OCI-LY3 (cell line): ENCODE measurements around the gene CATSPERE.

ENCODE experiments used
- H2AFZ ChIP-seq: fragments of 200-600, 300-600 bp; shearing (Covaris generic); 2 replicates; pipeline ENCODE4 v1.6.0; 2014; ENCODE audit warnings: antibody characterized with exemption, low read depth, low read length
- H3K27ac ChIP-seq: fragments of 200-600, 300-600 bp; sonication (generic); 2 replicates; pipeline ENCODE4 v1.5.1; 2014; ENCODE audit warnings: mild to moderate bottlenecking, low read length, moderate library complexity, mixed read lengths
- H3K27me3 ChIP-seq: fragments of 200-600, 300-600 bp; sonication (generic); 2 replicates; pipeline ENCODE4 v1.6.1; 2014; ENCODE audit warnings: low read depth, low read length, mixed read lengths
- H3K36me3 ChIP-seq: fragments of 200-600, 300-600 bp; sonication (generic); replicated peaks from 2 replicates; pipeline ENCODE3; 2014; ENCODE audit warnings: low read depth, low read length, mixed read lengths
- H3K4me1 ChIP-seq: fragments of 300-600, 200-600 bp; sonication (generic); 2 replicates; pipeline ENCODE4 v1.6.1; 2014; ENCODE audit warnings: low read length, mixed read lengths
- H3K4me2 ChIP-seq: fragments of 200-600, 300-600 bp; sonication (generic); 2 replicates; pipeline ENCODE4 v1.6.1; 2014; ENCODE audit warnings: low read length, mixed read lengths
- H3K4me3 ChIP-seq: fragments of 300-600, 200-600 bp; sonication (generic); 2 replicates; pipeline ENCODE4 v1.5.1; 2014; ENCODE audit warnings: antibody characterized with exemption, mild to moderate bottlenecking, low read length, moderate library complexity
- H3K79me2 ChIP-seq: fragments of 300-600, 200-600 bp; shearing (Covaris generic); 2 replicates; pipeline ENCODE4 v1.6.1; 2014; ENCODE audit warnings: mild to moderate bottlenecking, low read length, mixed read lengths
- H3K9ac ChIP-seq: fragments of 300-600, 200-600 bp; shearing (Covaris generic); 2 replicates; pipeline ENCODE4 v1.6.0; 2014; ENCODE audit warnings: mild to moderate bottlenecking, low read length, moderate library complexity
- H3K9me3 ChIP-seq: fragments of 200-600, 300-600 bp; shearing (Covaris generic); 2 replicates; pipeline ENCODE4 v1.6.1; 2014; ENCODE audit warnings: low read length, mixed read lengths; ENCODE audit not compliant: insufficient read depth
- H4K20me1 ChIP-seq: fragments of 200-600, 300-600 bp; sonication (generic); 2 replicates; pipeline ENCODE4 v1.6.1; 2016; ENCODE audit warnings: low read length, mixed read lengths; ENCODE audit not compliant: insufficient read depth
- EZH2phosphoT487 ChIP-seq: fragments of 200-600 bp; shearing (Covaris generic); IDR thresholded peaks from 2 replicates; pipeline ENCODE4 v1.6.1; 2018; ENCODE audit warnings: antibody characterized with exemption, mixed run types, low read depth
- TF ChIP-seq, protein P1 (sequence below): fragments of 200-600, 300-600 bp; sonication (generic); IDR thresholded peaks from 2 replicates; pipeline ENCODE4 v1.5.1; 2014; ENCODE audit warnings: antibody characterized with exemption, low read length, low read depth

Gene CATSPERE

DNA sequence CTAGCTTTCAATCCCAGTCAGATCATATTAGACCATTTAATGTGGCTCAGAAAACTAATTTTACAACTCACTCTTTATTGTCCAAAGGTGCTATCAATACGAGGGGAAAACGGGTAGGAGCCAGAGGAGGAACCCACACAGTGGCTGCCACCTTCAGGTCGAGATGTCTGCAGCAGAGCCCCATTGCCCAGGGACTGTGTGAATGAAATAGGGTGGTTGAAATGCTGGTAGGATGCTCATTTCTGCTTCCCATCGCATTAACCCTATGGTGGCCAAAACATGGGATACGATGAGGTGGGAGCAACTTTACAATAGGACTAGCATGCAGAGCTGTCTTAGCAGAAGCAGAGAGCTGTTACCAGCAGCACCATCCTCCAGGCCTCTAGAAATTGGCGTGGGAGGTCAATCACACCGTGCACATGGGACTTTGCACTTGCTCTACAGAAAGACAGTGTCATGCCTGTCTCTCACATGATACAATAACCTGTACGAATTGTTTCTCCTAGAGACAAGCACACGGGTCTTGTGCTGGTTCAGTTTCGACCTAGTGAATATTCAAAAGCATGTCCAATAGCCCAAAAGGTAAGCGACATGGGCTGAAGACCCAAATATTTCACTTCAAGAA lies 122.4 kb downstream of the CATSPERE start:
- Histone ChIP-seq H3K4me3 (no peak overlapping the region), H3K4me2 (no peak overlapping the region), H3K79me2 (no peaks in the 10 kb centered on the region), H3K36me3 (no peaks in the 10 kb centered on the region), H3K9me3 (peaks cover 6% of the 10 kb centered on the region; the same call in 1 of the 2 replicates), H3K27me3 (no peaks in the 10 kb centered on the region), H4K20me1 (no peaks in the 10 kb centered on the region), H3K9ac (no peak overlapping the region), H3K4me1 (no peaks in the 10 kb centered on the region), H3K27ac (no peak overlapping the region), H2AFZ (no peak overlapping the region)
- TF ChIP-seq EZH2phosphoT487: no peak
- TF ChIP-seq, protein P1, sequence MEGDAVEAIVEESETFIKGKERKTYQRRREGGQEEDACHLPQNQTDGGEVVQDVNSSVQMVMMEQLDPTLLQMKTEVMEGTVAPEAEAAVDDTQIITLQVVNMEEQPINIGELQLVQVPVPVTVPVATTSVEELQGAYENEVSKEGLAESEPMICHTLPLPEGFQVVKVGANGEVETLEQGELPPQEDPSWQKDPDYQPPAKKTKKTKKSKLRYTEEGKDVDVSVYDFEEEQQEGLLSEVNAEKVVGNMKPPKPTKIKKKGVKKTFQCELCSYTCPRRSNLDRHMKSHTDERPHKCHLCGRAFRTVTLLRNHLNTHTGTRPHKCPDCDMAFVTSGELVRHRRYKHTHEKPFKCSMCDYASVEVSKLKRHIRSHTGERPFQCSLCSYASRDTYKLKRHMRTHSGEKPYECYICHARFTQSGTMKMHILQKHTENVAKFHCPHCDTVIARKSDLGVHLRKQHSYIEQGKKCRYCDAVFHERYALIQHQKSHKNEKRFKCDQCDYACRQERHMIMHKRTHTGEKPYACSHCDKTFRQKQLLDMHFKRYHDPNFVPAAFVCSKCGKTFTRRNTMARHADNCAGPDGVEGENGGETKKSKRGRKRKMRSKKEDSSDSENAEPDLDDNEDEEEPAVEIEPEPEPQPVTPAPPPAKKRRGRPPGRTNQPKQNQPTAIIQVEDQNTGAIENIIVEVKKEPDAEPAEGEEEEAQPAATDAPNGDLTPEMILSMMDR: no peak

- no peak overlapping the region for H3K27ac ChIP-seq
- H4K20me1 ChIP-seq: no peaks in the 10 kb centered on the region
- no peak overlapping the region for H3K4me2 ChIP-seq
- H3K79me2 ChIP-seq: no peaks in the 10 kb centered on the region
- no peaks in the 10 kb centered on the region for H3K36me3 ChIP-seq
- H3K9ac ChIP-seq: no peak overlapping the region
- H3K9me3 ChIP-seq: peaks cover 9% of the 10 kb centered on the region
- no peak overlapping the region for H2AFZ ChIP-seq
- no peak overlapping the region for H3K4me3 ChIP-seq
- no peaks in the 10 kb centered on the region for H3K4me1 ChIP-seq
- TF ChIP-seq, protein P1: no peak
- H3K27me3 ChIP-seq: no peaks in the 10 kb centered on the region
These were observed 124.8 kb downstream of the CATSPERE start for GRCh38 chr1:244585867-244586266.

- H3K4me2 ChIP-seq: no peak overlapping the region
- no peak overlapping the region for H3K27ac ChIP-seq
- no peak overlapping the region for H3K9ac ChIP-seq
- TF ChIP-seq, protein P1: no peak
- TF ChIP-seq EZH2phosphoT487: no peak
- H3K4me1 ChIP-seq: no peaks in the 10 kb centered on the region
- H2AFZ ChIP-seq: no peak overlapping the region
- peaks cover 15% of the 10 kb centered on the region for H3K9me3 ChIP-seq
- H3K36me3 ChIP-seq: no peaks in the 10 kb centered on the region
- no peaks in the 10 kb centered on the region for H3K27me3 ChIP-seq
- no peaks in the 10 kb centered on the region for H3K79me2 ChIP-seq
- H4K20me1 ChIP-seq: no peaks in the 10 kb centered on the region
- no peak overlapping the region for H3K4me3 ChIP-seq
These were observed 129.6 kb downstream of the CATSPERE start for GRCh38 chr1:244590670-244591069.

- no peaks in the 10 kb centered on the region for H4K20me1 ChIP-seq
- no peak overlapping the region for H2AFZ ChIP-seq
- peaks cover 33% of the 10 kb centered on the region for H3K4me1 ChIP-seq
- peaks cover 12% of the 10 kb centered on the region for H3K27me3 ChIP-seq
- no peak overlapping the region for H3K9ac ChIP-seq
- H3K9me3 ChIP-seq: no peaks in the 10 kb centered on the region
- TF ChIP-seq EZH2phosphoT487: no peak
- TF ChIP-seq, protein P1: no peak
- H3K4me2 ChIP-seq: no peak overlapping the region
- no peak overlapping the region for H3K4me3 ChIP-seq
- no peaks in the 10 kb centered on the region for H3K36me3 ChIP-seq
- H3K79me2 ChIP-seq: no peaks in the 10 kb centered on the region
- no peak overlapping the region for H3K27ac ChIP-seq
These were observed 137.5 kb downstream of the CATSPERE start for GRCh38 chr1:244598611-244599010.
